Measurements from ENCODE around the gene TRPV4.
"Not testable (repeated sequence)": the region's sequence is repeated elsewhere in the genome, so short reads cannot be mapped to it uniquely, and the experiment has no call there.

The TRPV4 gene

GRCh38 chr12:109861689-109862314 lies 28.6 kb upstream of the TRPV4 start:
- DNase-seq (ENCODE audit: extremely low spot score, insufficient read length, low read depth), result no peak
- no peak for FAIRE-seq

DNA sequence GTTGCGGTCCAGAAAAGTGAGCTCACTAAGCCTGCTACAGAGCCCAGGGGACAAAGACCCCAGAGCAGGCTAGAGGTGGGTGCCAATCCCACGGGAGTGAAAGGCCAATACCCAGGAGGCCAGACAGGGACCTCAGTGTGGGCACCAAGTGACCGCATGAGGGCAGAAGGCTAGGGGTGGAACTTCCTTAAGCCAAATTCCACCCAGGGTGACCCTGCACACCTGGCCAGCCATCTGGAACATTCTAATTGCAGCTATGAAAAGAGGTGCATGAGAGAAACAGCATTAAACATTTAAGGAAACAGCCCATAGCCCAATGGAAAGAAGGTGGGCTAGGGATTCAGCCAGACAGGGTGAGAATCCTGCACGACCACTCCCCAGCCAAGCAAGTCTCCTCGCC lies 27.8 kb upstream of the TRPV4 start:
- FAIRE-seq (no peak), DNase-seq (ENCODE audit: extremely low spot score, insufficient read length, low read depth) (no peak)

DNA sequence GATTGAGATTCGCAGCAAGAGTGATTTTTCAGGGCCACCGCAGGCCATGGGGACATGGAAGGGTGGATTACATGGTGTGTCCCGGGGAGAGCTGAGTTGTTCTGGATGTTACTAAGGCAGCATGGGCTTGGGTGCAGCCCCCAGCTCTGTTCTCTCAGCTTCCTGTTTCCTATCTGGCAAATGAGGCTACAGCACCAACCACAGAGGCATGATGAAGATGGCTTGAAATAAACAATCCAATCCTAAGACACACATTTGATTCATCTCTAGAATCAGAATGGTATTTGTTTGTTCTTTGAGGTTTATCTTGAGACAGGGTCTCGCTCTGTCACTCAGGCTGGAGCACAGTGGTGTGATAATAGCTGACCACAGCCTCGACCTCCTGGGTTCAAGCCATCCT lies 25.6 kb upstream of the TRPV4 start:
- FAIRE-seq, result no peak
- no peak for DNase-seq (ENCODE audit: extremely low spot score, insufficient read length, low read depth)

- FAIRE-seq, result no peak
- DNase-seq (ENCODE audit: extremely low spot score, insufficient read length, low read depth), result no peak
Measured at GRCh38 chr12:109857715-109858114, 24.5 kb upstream of the TRPV4 start.

- FAIRE-seq, result no peak
Measured at GRCh38 chr12:109855377-109855776, 22.2 kb upstream of the TRPV4 start.

GRCh38 chr12:109850518-109850917 lies 17.3 kb upstream of the TRPV4 start:
- FAIRE-seq; DNase-seq (ENCODE audit: extremely low spot score, insufficient read length, low read depth): not testable (repeated sequence)

More at GRCh38 chr12:109855377-109855776, 22.2 kb upstream of the TRPV4 start:
- DNase-seq (ENCODE audit: extremely low spot score, insufficient read length, low read depth), result no peak

- DNase-seq (ENCODE audit: extremely low spot score, insufficient read length, low read depth) (no peak), FAIRE-seq (no peak)
Measured at GRCh38 chr12:109847142-109847735, 14.0 kb upstream of the TRPV4 start.

DNA sequence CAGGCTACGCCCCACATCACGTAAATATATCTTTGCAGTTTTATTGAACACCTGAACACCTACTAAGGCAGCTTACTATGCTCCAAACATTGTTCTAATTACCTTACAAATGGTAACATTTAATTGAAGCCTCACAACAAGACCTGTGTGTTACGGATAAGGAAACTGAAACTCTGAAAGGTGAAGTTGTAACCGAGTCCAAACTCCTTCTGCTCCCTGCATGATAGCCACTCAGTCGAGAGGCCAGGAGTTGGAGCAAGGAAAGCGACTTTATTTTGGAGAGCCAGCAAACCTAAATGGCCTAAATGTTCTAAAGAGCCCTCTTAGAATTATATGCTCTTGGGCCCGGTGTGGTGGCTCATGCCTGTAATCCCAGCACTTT lies 12.6 kb upstream of the TRPV4 start:
- DNase-seq (ENCODE audit: extremely low spot score, insufficient read length, low read depth) (no peak), FAIRE-seq (no peak)

- peak; percentile 67 for FAIRE-seq
Measured at GRCh38 chr12:109844983-109845823, 12.0 kb upstream of the TRPV4 start.

GRCh38 chr12:109844091-109844490 lies 10.9 kb upstream of the TRPV4 start:
- FAIRE-seq, result no peak
- DNase-seq (ENCODE audit: extremely low spot score, insufficient read length, low read depth), result no peak

More at GRCh38 chr12:109844983-109845823, 12.0 kb upstream of the TRPV4 start:
- peak; percentile 92 for DNase-seq (ENCODE audit: extremely low spot score, insufficient read length, low read depth)

DNA sequence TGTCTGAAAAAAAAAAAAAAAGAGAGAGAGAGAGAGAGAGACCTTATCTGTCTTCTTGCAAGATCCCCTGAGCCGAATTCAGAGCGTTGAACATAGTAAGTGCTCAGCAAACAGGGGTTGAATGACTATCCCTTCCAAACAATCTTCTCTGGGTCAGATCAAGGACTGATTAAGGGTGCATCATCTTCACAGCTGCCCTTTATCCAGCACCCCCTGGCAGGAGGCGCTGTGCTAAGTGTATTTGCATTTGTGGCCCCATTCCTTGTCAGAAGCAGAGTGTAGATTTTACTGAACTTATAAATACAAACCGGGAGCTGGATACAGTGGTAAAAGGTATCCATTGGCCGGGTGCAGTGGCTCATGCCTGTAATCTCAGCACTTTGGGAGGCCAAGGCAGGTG lies 8.8 kb upstream of the TRPV4 start:
- no peak for DNase-seq (ENCODE audit: extremely low spot score, insufficient read length, low read depth)

DNA sequence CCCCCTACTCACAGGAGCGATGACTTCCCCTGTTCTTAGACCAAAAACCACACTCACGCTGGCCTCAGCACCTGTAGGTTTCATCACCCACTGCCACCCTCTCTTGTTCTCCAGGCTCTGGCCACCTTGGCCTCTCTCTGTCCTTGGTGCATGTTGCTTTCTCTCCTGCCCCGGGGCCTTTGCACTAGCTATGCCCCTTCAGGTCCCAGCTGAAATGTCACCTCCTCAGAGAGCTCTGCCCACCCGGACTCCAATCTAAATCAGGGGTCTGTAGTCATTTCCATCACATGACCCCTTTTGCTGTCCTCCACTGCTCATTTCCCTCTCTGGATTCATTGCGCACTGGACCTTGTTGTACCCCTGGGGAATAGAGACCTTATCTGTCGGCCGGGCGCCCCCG lies 8.2 kb upstream of the TRPV4 start:
- DNase-seq (ENCODE audit: extremely low spot score, insufficient read length, low read depth), result no peak
- no peak for FAIRE-seq

More for the DNA sequence above, 8.8 kb upstream of the TRPV4 start:
- FAIRE-seq, result no peak

DNA sequence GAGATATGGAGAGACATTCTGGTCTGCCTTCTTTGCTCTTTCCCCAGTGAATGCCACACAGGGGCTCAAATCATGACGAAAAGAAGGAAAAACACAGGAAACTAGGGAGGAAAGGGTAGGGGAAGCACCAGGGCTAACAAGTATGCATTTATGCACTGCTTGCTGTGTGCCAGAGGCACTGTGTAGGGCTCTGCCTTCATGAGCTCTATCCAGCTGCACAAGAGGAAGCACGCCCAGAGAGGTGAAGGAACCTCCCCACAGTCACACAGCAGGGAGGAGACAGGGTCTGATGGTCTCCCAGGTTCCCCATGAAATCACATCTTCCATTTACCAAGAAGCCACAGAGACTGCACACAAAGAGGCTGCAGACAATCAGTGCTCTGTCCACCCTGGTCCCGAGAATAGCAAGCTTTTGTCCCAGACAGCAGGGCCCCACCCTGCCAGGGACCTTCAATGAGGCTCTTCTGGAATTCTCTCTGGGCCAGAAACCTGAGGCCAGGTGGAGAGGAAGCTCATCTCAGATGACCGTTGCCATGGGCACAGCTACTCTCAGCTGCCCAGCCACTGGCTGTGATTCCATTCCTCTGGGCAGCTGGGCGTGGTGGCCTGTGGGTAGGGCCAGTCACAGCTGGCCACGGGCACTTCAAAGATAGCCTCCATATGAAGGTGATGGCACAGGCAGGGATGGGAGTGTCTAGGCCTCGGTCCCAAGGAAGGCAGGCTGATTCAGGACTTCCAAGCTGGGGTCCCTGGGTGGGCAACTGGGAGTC lies 7.3 kb upstream of the TRPV4 start:
- FAIRE-seq (no peak), DNase-seq (ENCODE audit: extremely low spot score, insufficient read length, low read depth) (no peak)

- DNase-seq (ENCODE audit: extremely low spot score, insufficient read length, low read depth) (no peak), FAIRE-seq (no peak)
Measured at GRCh38 chr12:109839444-109839843, 6.2 kb upstream of the TRPV4 start.

- no peak for DNase-seq (ENCODE audit: extremely low spot score, insufficient read length, low read depth)
- FAIRE-seq, result no peak
Measured at GRCh38 chr12:109836916-109837315, 3.7 kb upstream of the TRPV4 start.

DNA sequence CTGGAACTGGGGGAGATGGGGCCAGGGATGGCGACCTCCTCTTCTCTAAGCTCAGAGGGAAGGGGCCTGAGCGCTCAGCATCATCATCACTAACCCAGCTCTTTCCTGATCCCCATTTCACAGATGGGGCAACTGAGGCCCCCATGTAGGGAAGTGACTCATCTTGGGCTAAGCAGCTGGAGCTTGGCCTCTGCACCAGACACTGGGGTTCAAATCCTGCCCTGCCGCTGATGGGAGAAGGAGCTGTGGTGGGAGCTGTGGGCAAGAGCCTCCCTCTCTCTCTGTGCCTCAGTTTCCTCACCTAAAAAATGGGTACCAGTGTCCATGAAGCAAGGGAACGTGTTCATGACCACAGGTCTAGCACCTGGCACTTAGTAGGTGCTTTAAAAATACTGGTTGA lies 2.6 kb upstream of the TRPV4 start:
- DNase-seq (ENCODE audit: extremely low spot score, insufficient read length, low read depth) (no peak), FAIRE-seq (no peak)

GRCh38 chr12:109832541-109833306 lies 474 bp downstream of the TRPV4 start:
- no peak for DNase-seq (ENCODE audit: extremely low spot score, insufficient read length, low read depth)
- no peak for FAIRE-seq

DNA sequence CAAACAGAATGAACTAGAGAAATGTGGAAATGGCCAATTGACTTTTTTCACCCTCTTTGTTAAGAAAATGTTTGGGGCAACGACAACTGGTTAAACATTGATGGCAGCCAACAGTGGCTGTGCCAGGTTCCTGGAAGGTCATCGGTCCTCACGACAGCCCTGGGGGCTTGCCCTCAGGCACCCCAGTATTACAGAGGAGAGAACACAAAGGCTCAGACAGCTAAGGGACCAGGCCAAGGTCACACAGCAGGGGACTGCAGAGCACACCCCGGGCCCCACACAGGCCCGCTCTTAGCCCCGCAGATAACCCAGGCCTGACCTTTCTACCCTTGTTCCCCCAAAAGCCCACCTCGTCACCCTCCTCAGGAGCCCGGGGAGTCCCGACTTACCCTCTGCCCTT lies 1.3 kb downstream of the TRPV4 start:
- FAIRE-seq (no peak), DNase-seq (ENCODE audit: extremely low spot score, insufficient read length, low read depth) (no peak)

DNA sequence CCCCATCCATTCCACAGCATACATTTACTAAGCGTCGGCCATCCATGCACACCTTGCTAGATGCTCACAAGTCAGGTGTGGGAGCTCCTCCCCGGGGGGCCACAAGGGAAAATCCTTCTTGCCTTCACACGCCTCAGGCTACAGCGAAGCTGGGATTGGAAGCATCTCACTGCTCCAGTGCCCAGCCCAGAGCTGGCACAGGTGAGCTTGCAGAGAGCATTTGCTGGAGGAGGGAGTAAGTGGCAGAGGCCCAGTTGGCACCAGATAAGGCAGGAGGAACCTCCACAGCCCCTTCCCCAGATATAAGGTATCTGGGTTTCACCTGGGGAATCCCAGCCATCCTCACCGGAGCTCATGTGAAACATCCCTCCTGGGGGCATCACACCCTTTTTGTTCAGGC lies 1.8 kb downstream of the TRPV4 start:
- no peak for DNase-seq (ENCODE audit: extremely low spot score, insufficient read length, low read depth)
- no peak for FAIRE-seq

DNA sequence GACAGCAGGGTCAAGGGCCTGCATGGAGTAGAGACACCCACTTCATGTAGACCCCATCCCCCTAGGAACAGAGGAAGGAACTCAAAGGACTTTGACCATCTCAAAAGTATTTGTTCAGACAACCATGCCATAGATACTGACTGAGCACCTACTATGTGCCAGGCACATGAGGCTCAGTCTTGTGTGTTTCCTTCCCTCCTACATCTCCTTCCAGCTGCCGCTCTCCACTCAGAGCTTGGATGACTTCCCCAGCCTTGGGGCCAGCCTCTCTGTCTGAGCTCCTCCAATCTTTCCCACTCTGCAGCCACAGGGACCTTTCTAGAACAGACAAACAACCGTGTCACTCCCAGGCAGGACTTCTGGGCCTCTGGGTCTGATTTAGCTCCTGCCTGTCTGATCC lies 2.5 kb downstream of the TRPV4 start:
- DNase-seq (ENCODE audit: extremely low spot score, insufficient read length, low read depth), result no peak
- FAIRE-seq, result no peak
